HepG2 (cell line): Measurements from ENCODE around the gene PSMD1. TPM values are rescaled to one million over a fixed set of nuclear protein-coding genes. Genes with fewer than 3 reads are reported as not detected.
A peak's percentile ranks its signal among the peaks of the same experiment; 100 is the strongest.

ENCODE experiments used
- ARID4A ChIP-seq: sonication (generic); formaldehyde crosslinking; IDR thresholded peaks from 2 replicates; pipeline ENCODE4 v1.5.0; 2020; ENCODE audit warnings: mild to moderate bottlenecking, missing genetic modification reagents, borderline replicate concordance
- EP300 ChIP-seq, 3 experiments: sonication (generic) in 1 of 3; formaldehyde crosslinking in 1 of 3; IDR thresholded peaks; 2 replicates each; pipeline versions ENCODE4 v1.5.1 to v1.6.1; 2011 to 2020; ENCODE audit warnings: low read depth in 2 of 3, low read length in 2 of 3, borderline replicate concordance in 1 of 3, improper control_type of control experiment in 1 of 3, mild to moderate bottlenecking in 1 of 3, missing genetic modification reagents in 1 of 3, moderate library complexity in 1 of 3
- GFI1 ChIP-seq: sonication (generic); formaldehyde crosslinking; IDR thresholded peaks from 2 replicates; pipeline ENCODE4 v1.5.0; 2020; ENCODE audit warnings: missing genetic modification reagents, mild to moderate bottlenecking, borderline replicate concordance
- ISL2 ChIP-seq: sonication (generic); formaldehyde crosslinking; IDR thresholded peaks from 2 replicates; pipeline ENCODE4 v1.5.0; 2020; ENCODE audit warnings: missing genetic modification reagents
- KDM5A ChIP-seq: fragments of 200-600 bp; sonication (generic); IDR thresholded peaks from 2 replicates; pipeline ENCODE4 v1.7.0; 2018; ENCODE audit warnings: antibody characterized with exemption, mild to moderate bottlenecking, low read length, borderline replicate concordance
- MYC ChIP-seq: sonication (generic); formaldehyde crosslinking; IDR thresholded peaks from 2 replicates; pipeline ENCODE4 v1.9.0; 2021; ENCODE audit warnings: missing genetic modification reagents, borderline replicate concordance
- PRDM15 ChIP-seq: sonication (generic); formaldehyde crosslinking; IDR thresholded peaks from 2 replicates; pipeline ENCODE4 v1.4.0; 2020; ENCODE audit warnings: missing genetic modification reagents
- SCMH1 ChIP-seq: sonication (generic); formaldehyde crosslinking; IDR thresholded peaks from 2 replicates; pipeline ENCODE4 v1.9.0; 2021; ENCODE audit warnings: missing genetic modification reagents, mild to moderate bottlenecking, borderline replicate concordance
- SKI ChIP-seq: fragments of 450-650 bp; IDR thresholded peaks from one replicate; pipeline ENCODE4 v1.6.1; 2018; ENCODE audit warnings: mild to moderate bottlenecking; ENCODE audit not compliant: partially characterized antibody
- ZBTB20 ChIP-seq: sonication (generic); formaldehyde crosslinking; IDR thresholded peaks from 2 replicates; pipeline ENCODE4 v1.8.1; 2023; ENCODE audit warnings: missing genetic modification reagents, low read depth, mild to moderate bottlenecking, borderline replicate concordance
- ZC3H13 ChIP-seq: sonication (generic); formaldehyde crosslinking; IDR thresholded peaks from 2 replicates; pipeline ENCODE4 v1.8.1; 2023; ENCODE audit warnings: mild to moderate bottlenecking, missing genetic modification reagents, moderate library complexity
- ZNF136 ChIP-seq: sonication (generic); formaldehyde crosslinking; IDR thresholded peaks from 2 replicates; pipeline ENCODE4 v1.8.1; 2022; ENCODE audit warnings: low read depth, mild to moderate bottlenecking, moderate library complexity, missing genetic modification reagents
- ZNF350 ChIP-seq: sonication (generic); formaldehyde crosslinking; IDR thresholded peaks from 2 replicates; pipeline ENCODE4 v1.4.0; 2020; ENCODE audit warnings: mild to moderate bottlenecking, low read depth, missing genetic modification reagents, borderline replicate concordance
- ZNF44 ChIP-seq: sonication (generic); formaldehyde crosslinking; IDR thresholded peaks from 2 replicates; pipeline ENCODE4 v1.5.1; 2020; ENCODE audit warnings: mild to moderate bottlenecking, missing genetic modification reagents
- ZNF775 ChIP-seq: sonication (generic); formaldehyde crosslinking; IDR thresholded peaks from 2 replicates; pipeline ENCODE4 v1.4.0; 2020; ENCODE audit warnings: missing genetic modification reagents, mild to moderate bottlenecking, moderate library complexity, borderline replicate concordance
- ZNF784 ChIP-seq: sonication (generic); formaldehyde crosslinking; IDR thresholded peaks from 2 replicates; pipeline ENCODE4 v1.5.1; 2020; ENCODE audit warnings: missing genetic modification reagents, mild to moderate bottlenecking, borderline replicate concordance
- ZNF883 ChIP-seq: sonication (generic); formaldehyde crosslinking; IDR thresholded peaks from 2 replicates; pipeline ENCODE4 v1.5.1; 2020; ENCODE audit warnings: mild to moderate bottlenecking, missing genetic modification reagents; ENCODE audit errors: not compliant biosample characterization
- polyA plus RNA-seq, 8 experiments: library from polyadenylated mRNA; depleted of rRNA in 3 of 8; stranded (reverse) in 7 of 8; unstranded in 1 of 8; fragments of >200 nt; fragmentation: Illumina TruSeq in 4 of 8; extraction: Trizol in 4 of 8; gene quantifications; 2 replicates each; pipeline versions ENCODE4 v1.2.1 to v1.2.3, GENCODE V29; 2011 to 2016; ENCODE audit warnings: low read depth in 4 of 8, missing spikeins in 1 of 8, mixed read lengths in 1 of 8; ENCODE audit not compliant: insufficient read depth in 1 of 8
- total RNA-seq, 5 experiments: library from RNA; depleted of rRNA; stranded (reverse); fragments of >200 nt; fragmentation: Illumina TruSeq; extraction: Trizol; gene quantifications; 2 replicates each; pipeline ENCODE4 v1.2.3, GENCODE V29; 2016; ENCODE audit warnings: low read depth in 1 of 5

PSMD1 gene
- total and polyA plus RNA-seq, 2 of the 13 experiments (the other 11 are each of a cell fraction or from before 2014, with no cell fraction given) = 136 to 191 TPM

GRCh38 chr2:231033147-231034132 lies 23.2 kb upstream of the PSMD1 start (continued):
- TF ChIP-seq ARID4A (peak; percentile 37; the same call in 1 of the 2 replicates), KDM5A (no peak), SKI (no peak), ISL2 (no peak), PRDM15 (CRISPR knock-in tag) (0 out of 2 replicates have a peak, but pooled peaks have one; percentile 21), MYC (CRISPR knock-in tag) (no peak), ZNF136 (CRISPR knock-in tag) (no peak), GFI1 (CRISPR knock-in tag) (peak; percentile 72), ZNF883 (CRISPR knock-in tag) (no peak), ZNF784 (CRISPR knock-in tag) (peak; percentile 45; the same call in 1 of the 2 replicates), ZNF44 (no peak), ZC3H13 (0 out of 2 replicates have a peak, but pooled peaks have one; percentile 64), ZNF775 (CRISPR knock-in tag) (no peak), ZBTB20 (CRISPR knock-in tag) (no peak), EP300 (IDR thresholded peaks at IDR 0.05; ENCODE audit: low read depth in 2 of 2, low read length in 2 of 2) (0 out of 4 replicates have a peak, but pooled peaks of 1 of the 2 experiments have one; percentile 30), EP300 (CRISPR knock-in tag; IDR thresholded peaks at IDR 0.05; ENCODE audit: borderline replicate concordance) (no peak), SCMH1 (CRISPR knock-in tag) (no peak), ZNF350 (peak; percentile 49; the same call in 1 of the 2 replicates)
